ENCODE results near the gene TMEM256.
A peak's percentile ranks its signal among the peaks of the same experiment; 100 is the strongest.
"Not testable (repeated sequence)": the region's sequence is repeated elsewhere in the genome, so short reads cannot be mapped to it uniquely, and the experiment has no call there.

The TMEM256 gene

DNA sequence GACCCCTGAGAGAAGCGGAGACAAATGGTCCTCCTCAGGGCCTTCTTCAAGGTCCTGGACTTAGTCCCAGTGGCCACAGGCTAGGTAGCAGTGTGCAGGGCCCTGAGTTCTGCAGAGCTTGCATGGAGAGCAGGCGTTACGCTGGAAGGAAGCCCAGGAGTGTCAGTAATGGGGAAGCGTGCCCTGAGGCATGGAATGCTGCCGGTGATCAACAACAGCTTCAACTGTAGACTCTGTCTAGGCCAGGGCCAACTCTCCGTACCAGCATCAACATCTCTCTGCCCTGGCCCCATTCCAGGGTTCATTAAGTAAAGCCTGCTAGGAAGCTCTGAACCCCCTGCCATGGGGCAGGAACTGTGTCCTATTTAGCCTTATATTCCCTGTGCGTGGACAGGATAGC, 23.6 kb downstream of the TMEM256 start (continued):
- TF ChIP-seq ZNF565 (CRISPR knock-in tag; conservative IDR thresholded peaks at IDR 0.05; ENCODE audit: low read depth) (no peak), ISL1 (CRISPR knock-in tag; IDR thresholded peaks at IDR 0.05) (no peak), ESRRG (CRISPR knock-in tag; IDR thresholded peaks at IDR 0.05) (no peak), ZNF8 (CRISPR knock-in tag; IDR thresholded peaks at IDR 0.05) (no peak)
- TF ChIP-seq, protein P1, sequence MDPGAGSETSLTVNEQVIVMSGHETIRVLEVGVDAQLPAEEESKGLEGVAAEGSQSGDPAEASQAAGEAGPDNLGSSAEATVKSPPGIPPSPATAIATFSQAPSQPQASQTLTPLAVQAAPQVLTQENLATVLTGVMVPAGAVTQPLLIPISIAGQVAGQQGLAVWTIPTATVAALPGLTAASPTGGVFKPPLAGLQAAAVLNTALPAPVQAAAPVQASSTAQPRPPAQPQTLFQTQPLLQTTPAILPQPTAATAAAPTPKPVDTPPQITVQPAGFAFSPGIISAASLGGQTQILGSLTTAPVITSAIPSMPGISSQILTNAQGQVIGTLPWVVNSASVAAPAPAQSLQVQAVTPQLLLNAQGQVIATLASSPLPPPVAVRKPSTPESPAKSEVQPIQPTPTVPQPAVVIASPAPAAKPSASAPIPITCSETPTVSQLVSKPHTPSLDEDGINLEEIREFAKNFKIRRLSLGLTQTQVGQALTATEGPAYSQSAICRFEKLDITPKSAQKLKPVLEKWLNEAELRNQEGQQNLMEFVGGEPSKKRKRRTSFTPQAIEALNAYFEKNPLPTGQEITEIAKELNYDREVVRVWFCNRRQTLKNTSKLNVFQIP (CRISPR knock-in tag; IDR thresholded peaks at IDR 0.05; ENCODE audit: borderline replicate concordance, low read depth), result no peak

DNA sequence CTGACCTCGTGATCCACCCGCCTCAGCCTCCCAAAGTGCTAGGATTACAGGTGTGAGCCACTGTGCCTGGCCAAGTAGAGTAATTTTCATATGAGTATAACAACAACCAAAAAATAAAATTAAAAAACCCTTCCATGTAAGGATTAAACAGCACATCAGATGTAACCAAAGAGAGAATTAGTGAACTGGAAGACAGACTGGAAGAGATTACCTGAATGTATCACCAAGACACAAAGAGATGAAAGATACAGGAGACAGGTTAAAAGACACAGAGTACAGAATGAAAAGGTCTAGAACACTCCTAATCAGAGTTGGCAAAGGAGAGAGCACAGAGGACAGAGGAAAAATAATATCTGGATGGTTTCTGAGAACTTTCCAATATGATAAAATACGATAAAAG, 24.8 kb downstream of the TMEM256 start:
- TF ChIP-seq ESRRG (CRISPR knock-in tag; IDR thresholded peaks at IDR 0.05) (no peak), ZFP30 (CRISPR knock-in tag; IDR thresholded peaks at IDR 0.05) (peak; percentile 98)
- ATAC-seq, result no peak

DNA sequence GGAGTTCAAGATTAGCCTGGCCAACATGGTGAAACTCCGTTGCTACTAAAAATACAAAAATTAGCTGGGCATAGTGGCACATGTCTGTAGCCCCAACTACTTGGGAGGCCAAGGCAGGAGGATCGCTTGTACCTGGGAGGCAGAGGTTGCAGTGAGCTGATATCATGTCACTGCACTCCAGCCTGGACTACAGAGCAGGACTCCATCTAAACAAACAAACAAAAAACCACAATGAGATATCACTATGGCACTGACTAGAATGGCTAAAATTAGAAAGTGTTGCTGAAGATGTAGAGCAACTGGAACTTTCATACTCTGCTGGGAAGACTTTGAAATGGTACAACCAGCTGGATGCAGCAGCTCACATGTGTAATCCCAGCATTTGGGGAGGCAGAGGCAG, 29.5 kb downstream of the TMEM256 start:
- ATAC-seq, result no peak
- TF ChIP-seq TOX (CRISPR knock-in tag; IDR thresholded peaks at IDR 0.05; ENCODE audit: borderline replicate concordance), result no peak
- no peak for TF ChIP-seq PPARA (CRISPR knock-in tag; IDR thresholded peaks at IDR 0.05; ENCODE audit: borderline replicate concordance)
- TF ChIP-seq, protein P2, sequence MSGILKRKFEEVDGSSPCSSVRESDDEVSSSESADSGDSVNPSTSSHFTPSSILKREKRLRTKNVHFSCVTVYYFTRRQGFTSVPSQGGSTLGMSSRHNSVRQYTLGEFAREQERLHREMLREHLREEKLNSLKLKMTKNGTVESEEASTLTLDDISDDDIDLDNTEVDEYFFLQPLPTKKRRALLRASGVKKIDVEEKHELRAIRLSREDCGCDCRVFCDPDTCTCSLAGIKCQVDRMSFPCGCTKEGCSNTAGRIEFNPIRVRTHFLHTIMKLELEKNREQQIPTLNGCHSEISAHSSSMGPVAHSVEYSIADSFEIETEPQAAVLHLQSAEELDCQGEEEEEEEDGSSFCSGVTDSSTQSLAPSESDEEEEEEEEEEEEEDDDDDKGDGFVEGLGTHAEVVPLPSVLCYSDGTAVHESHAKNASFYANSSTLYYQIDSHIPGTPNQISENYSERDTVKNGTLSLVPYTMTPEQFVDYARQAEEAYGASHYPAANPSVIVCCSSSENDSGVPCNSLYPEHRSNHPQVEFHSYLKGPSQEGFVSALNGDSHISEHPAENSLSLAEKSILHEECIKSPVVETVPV (CRISPR knock-in tag; IDR thresholded peaks at IDR 0.05), result no peak
- TF ChIP-seq, protein P3, sequence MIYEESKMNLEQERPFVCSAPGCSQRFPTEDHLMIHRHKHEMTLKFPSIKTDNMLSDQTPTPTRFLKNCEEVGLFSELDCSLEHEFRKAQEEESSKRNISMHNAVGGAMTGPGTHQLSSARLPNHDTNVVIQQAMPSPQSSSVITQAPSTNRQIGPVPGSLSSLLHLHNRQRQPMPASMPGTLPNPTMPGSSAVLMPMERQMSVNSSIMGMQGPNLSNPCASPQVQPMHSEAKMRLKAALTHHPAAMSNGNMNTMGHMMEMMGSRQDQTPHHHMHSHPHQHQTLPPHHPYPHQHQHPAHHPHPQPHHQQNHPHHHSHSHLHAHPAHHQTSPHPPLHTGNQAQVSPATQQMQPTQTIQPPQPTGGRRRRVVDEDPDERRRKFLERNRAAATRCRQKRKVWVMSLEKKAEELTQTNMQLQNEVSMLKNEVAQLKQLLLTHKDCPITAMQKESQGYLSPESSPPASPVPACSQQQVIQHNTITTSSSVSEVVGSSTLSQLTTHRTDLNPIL (CRISPR knock-in tag; IDR thresholded peaks at IDR 0.05; ENCODE audit: low read depth), result no peak
- no peak for TF ChIP-seq ZFP30 (CRISPR knock-in tag; IDR thresholded peaks at IDR 0.05)
- no peak for TF ChIP-seq OSR1 (CRISPR knock-in tag; IDR thresholded peaks at IDR 0.05)
- TF ChIP-seq RARB (CRISPR knock-in tag; IDR thresholded peaks at IDR 0.05), result no peak
- no peak for TF ChIP-seq CSDC2 (CRISPR knock-in tag; IDR thresholded peaks at IDR 0.05)
- TF ChIP-seq TCF4 (CRISPR knock-in tag; IDR thresholded peaks at IDR 0.05; ENCODE audit: borderline replicate concordance), result no peak
- no peak for TF ChIP-seq TSHZ2 (CRISPR knock-in tag; IDR thresholded peaks at IDR 0.05)
- TF ChIP-seq ZC3H10 (CRISPR knock-in tag; IDR thresholded peaks at IDR 0.05), result no peak
- TF ChIP-seq ISL1 (CRISPR knock-in tag; IDR thresholded peaks at IDR 0.05), result no peak

- no peak for ATAC-seq
- TF ChIP-seq ZNF8 (CRISPR knock-in tag; IDR thresholded peaks at IDR 0.05), result no peak
- no peak for TF ChIP-seq ZFP3 (CRISPR knock-in tag; IDR thresholded peaks at IDR 0.05)
- TF ChIP-seq, protein P1 (CRISPR knock-in tag; IDR thresholded peaks at IDR 0.05; ENCODE audit: borderline replicate concordance, low read depth), result no peak
- TF ChIP-seq ISL1 (CRISPR knock-in tag; IDR thresholded peaks at IDR 0.05), result no peak
Observed at GRCh38 chr17:7370853-7371252, 33.0 kb downstream of the TMEM256 start.

DNA sequence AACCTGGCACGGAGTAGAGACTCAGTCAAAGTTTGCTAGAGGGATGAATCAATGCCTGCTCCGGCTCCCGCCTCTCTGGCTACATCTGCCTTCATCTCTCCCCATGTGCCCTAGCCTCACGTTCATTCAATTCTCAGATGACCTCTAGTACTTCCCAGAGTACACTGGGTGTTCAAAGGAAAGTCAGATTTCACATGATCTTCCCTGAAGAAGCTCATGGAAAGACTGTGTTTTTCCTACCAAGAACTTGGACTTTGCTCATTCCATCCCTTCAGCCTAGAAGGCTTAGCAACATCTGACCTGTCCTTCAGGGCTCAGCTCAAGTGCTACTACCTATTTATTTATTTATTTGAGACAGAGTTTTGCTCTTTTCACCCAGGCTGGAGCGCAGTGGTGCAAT, 34.1 kb downstream of the TMEM256 start:
- TF ChIP-seq SNAI2 (CRISPR knock-in tag; IDR thresholded peaks at IDR 0.05), result no peak
- no peak for TF ChIP-seq TCF4 (CRISPR knock-in tag; IDR thresholded peaks at IDR 0.05; ENCODE audit: borderline replicate concordance)
- TF ChIP-seq, protein P2 (CRISPR knock-in tag; IDR thresholded peaks at IDR 0.05), result no peak
- TF ChIP-seq, protein P1 (CRISPR knock-in tag; IDR thresholded peaks at IDR 0.05; ENCODE audit: borderline replicate concordance, low read depth), result no peak
- TF ChIP-seq ARNTL (CRISPR knock-in tag; IDR thresholded peaks at IDR 0.05; ENCODE audit: borderline replicate concordance, low read depth), result no peak
- ATAC-seq, result no peak

- not testable (repeated sequence) for ATAC-seq
Observed at GRCh38 chr17:7368599-7368994, 35.3 kb downstream of the TMEM256 start.
